IMR-90 (cell line): ENCODE data around the gene ARNT2. TPM values are rescaled to one million over a fixed set of nuclear protein-coding genes. Genes with fewer than 3 reads are reported as not detected.

Experiments used
- ATAC-seq: fragments of 200-7000 bp; cut with Tn5 transposase; 2 replicates; pipeline ENCODE4 v1.9.1; 2020; ENCODE audit warnings: low read depth, mild to moderate bottlenecking, moderate library complexity
- BruUV-seq: library from RNA; stranded (reverse); fragments of 400-500 nt; replicated peaks from 2 replicates; lab custom pipeline; 2021; lab: Mats Ljungman, UMichigan
- CTCF ChIA-PET: fragments of 300-600 bp; formaldehyde crosslinking; extraction: SDS; loops from one replicate; lab custom pipeline; 2021; ENCODE audit warnings: antibody characterized with exemption; lab: Yijun Ruan, JAX
- POLR2A ChIA-PET: fragments of 300-600 bp; sonication (Branson Sonifier 250); formaldehyde crosslinking; loops from one replicate; lab custom pipeline; 2022; ENCODE audit warnings: antibody characterized with exemption; ENCODE audit not compliant: unreplicated experiment; lab: Charles Lee
- DNase-seq: peaks from one replicate; pipeline ENCODE4 v3.0.0; 2013
- H2AFZ ChIP-seq: replicated peaks from 2 replicates; pipeline ENCODE3; 2013; ENCODE audit warnings: low read length, mild to moderate bottlenecking; ENCODE audit not compliant: poor library complexity
- H2AK5ac ChIP-seq: 2 replicates; pipeline ENCODE4 v1.6.1; 2013; ENCODE audit warnings: low read depth, low read length, inconsistent platforms
- H2AK9ac ChIP-seq: replicated peaks from 2 replicates; pipeline ENCODE3; 2013; ENCODE audit warnings: mild to moderate bottlenecking, low read depth, low read length, moderate library complexity; ENCODE audit not compliant: poor library complexity
- H2BK120ac ChIP-seq: 2 replicates; pipeline ENCODE4 v1.6.1; 2013; ENCODE audit warnings: low read depth, low read length, inconsistent platforms
- H2BK15ac ChIP-seq: 3 replicates; pipeline ENCODE4 v1.6.1; 2013; ENCODE audit warnings: low read depth, low read length, inconsistent platforms
- H2BK20ac ChIP-seq: 2 replicates; pipeline ENCODE4 v1.6.1; 2013; ENCODE audit warnings: low read depth, mild to moderate bottlenecking, inconsistent platforms, low read length, moderate library complexity
- H2BK5ac ChIP-seq: 2 replicates; pipeline ENCODE4 v1.6.1; 2013; ENCODE audit warnings: mild to moderate bottlenecking, low read depth, low read length, inconsistent platforms; ENCODE audit not compliant: poor library complexity, severe bottlenecking
- H3K14ac ChIP-seq: replicated peaks from 2 replicates; pipeline ENCODE4 v1.6.1; 2013; ENCODE audit warnings: low read depth, low read length, inconsistent platforms
- H3K18ac ChIP-seq: 2 replicates; pipeline ENCODE4 v1.6.1; 2013; ENCODE audit warnings: low read depth, low read length, control low read depth
- H3K23ac ChIP-seq: 2 replicates; pipeline ENCODE4 v1.6.1; 2013; ENCODE audit warnings: low read depth, low read length, inconsistent platforms
- H3K27ac ChIP-seq: 2 replicates; pipeline ENCODE4 v1.5.1; 2013; ENCODE audit warnings: mild to moderate bottlenecking, control low read depth, low read length; ENCODE audit not compliant: insufficient read depth
- H3K27me3 ChIP-seq: 2 replicates; pipeline ENCODE4 v1.6.1; 2013; ENCODE audit warnings: low read length; ENCODE audit not compliant: control insufficient read depth, insufficient read depth
- H3K36me3 ChIP-seq: 2 replicates; pipeline ENCODE4 v1.6.1; 2013; ENCODE audit warnings: low read length, mixed read lengths; ENCODE audit not compliant: control insufficient read depth, insufficient read depth
- H3K4ac ChIP-seq: 2 replicates; pipeline ENCODE4 v1.6.1; 2013; ENCODE audit warnings: low read depth, low read length, inconsistent platforms
- H3K4me1 ChIP-seq: 2 replicates; pipeline ENCODE4 v1.6.1; 2013; ENCODE audit warnings: low read length, mixed read lengths; ENCODE audit not compliant: control insufficient read depth, insufficient read depth
- H3K4me2 ChIP-seq: 2 replicates; pipeline ENCODE4 v1.6.1; 2013; ENCODE audit warnings: low read depth, mild to moderate bottlenecking, control low read depth, low read length, moderate library complexity
- H3K4me3 ChIP-seq: 2 replicates; pipeline ENCODE4 v1.5.1; 2013; ENCODE audit warnings: low read depth, mild to moderate bottlenecking, control low read depth, low read length, moderate library complexity; ENCODE audit not compliant: insufficient read depth
- H3K56ac ChIP-seq: 2 replicates; pipeline ENCODE4 v1.6.1; 2013; ENCODE audit warnings: low read length, inconsistent platforms; ENCODE audit not compliant: insufficient read depth; ENCODE audit errors: extremely low read depth
- H3K79me1 ChIP-seq, 2 experiments: 2 replicates each; pipeline ENCODE4 v1.6.1; 2013; ENCODE audit warnings: low read length in 2 of 2, inconsistent platforms in 1 of 2, low read depth in 1 of 2
- H3K9ac ChIP-seq: 2 replicates; pipeline ENCODE4 v1.6.1; 2013; ENCODE audit warnings: low read depth, low read length, control low read depth
- H3K9me1 ChIP-seq: 2 replicates; pipeline ENCODE4 v1.6.1; 2013; ENCODE audit warnings: low read length, inconsistent platforms; ENCODE audit not compliant: insufficient read depth
- H3K9me3 ChIP-seq: 2 replicates; pipeline ENCODE4 v1.6.1; 2013; ENCODE audit warnings: low read length; ENCODE audit not compliant: control insufficient read depth, insufficient read depth
- H4K20me1 ChIP-seq: 2 replicates; pipeline ENCODE4 v1.6.1; 2013; ENCODE audit warnings: low read length, inconsistent platforms; ENCODE audit not compliant: insufficient read depth
- H4K5ac ChIP-seq: 2 replicates; pipeline ENCODE4 v1.6.1; 2013; ENCODE audit warnings: mild to moderate bottlenecking, low read depth, low read length, control low read depth
- H4K8ac ChIP-seq, 2 experiments: 2 replicates each; pipeline ENCODE4 v1.6.1; 2013; ENCODE audit warnings: low read depth in 2 of 2, low read length in 2 of 2, control low read depth in 1 of 2, inconsistent platforms in 1 of 2
- H4K91ac ChIP-seq: 2 replicates; pipeline ENCODE4 v1.6.1; 2013; ENCODE audit warnings: low read depth, low read length, inconsistent platforms; ENCODE audit not compliant: insufficient read depth
- BHLHE40 ChIP-seq: fragments of 150-350 bp; IDR thresholded peaks from 2 replicates; pipeline ENCODE4 v1.6.1; 2016; ENCODE audit warnings: mild to moderate bottlenecking, low read depth, low read length
- CHD1 ChIP-seq: IDR thresholded peaks from 2 replicates; pipeline ENCODE4 v1.6.1; 2012; ENCODE audit warnings: low read depth, low read length, improper control_type of control experiment
- FOS ChIP-seq: fragments of 150-350 bp; IDR thresholded peaks from 2 replicates; pipeline ENCODE4 v1.6.1; 2016; ENCODE audit warnings: low read depth, low read length
- MAFK ChIP-seq: IDR thresholded peaks from 2 replicates; pipeline ENCODE4 v1.6.1; 2012; ENCODE audit warnings: low read depth, low read length, improper control_type of control experiment
- RCOR1 ChIP-seq: IDR thresholded peaks from 2 replicates; pipeline ENCODE4 v1.6.1; 2012; ENCODE audit warnings: mild to moderate bottlenecking, low read length, improper control_type of control experiment; ENCODE audit not compliant: insufficient replicate concordance
- WGBS, 2 experiments: methylation state at CpG; one replicate each; pipeline versions ENCODE4 v1.1.5 to v1.1.7; 2013; ENCODE audit warnings: missing lambda C conversion rate in 2 of 2; ENCODE audit not compliant: insufficient read length in 1 of 2; ENCODE audit errors: extremely low coverage in 2 of 2; 5-methylcytosine and 5-hydroxymethylcytosine counted together
- dilution Hi-C: fragments of 300-500 bp; cut with HindIII; formaldehyde crosslinking; loops from one replicate; pipeline ENCODE4 v1.14.3; 2018; ENCODE audit warnings: low sequenced_read_pairs; ENCODE audit not compliant: unreplicated experiment
- in situ Hi-C: fragments of 300-500 bp; cut with MboI; formaldehyde crosslinking; loops from 3 replicates; pipeline ENCODE4 v1.14.3; 2019; ENCODE audit warnings: low sequenced_read_pairs, inconsistent platforms, mixed read lengths
- intact Hi-C: fragments of 100-400 bp; cut with micrococcal nuclease; formaldehyde crosslinking; loops from 2 replicates; pipeline ENCODE4 v1.10.0; 2022
- polyA plus RNA-seq, 3 experiments: library from polyadenylated mRNA; depleted of rRNA; stranded (reverse); fragments of >200 nt; gene quantifications; 2 replicates each; pipeline ENCODE4 v1.2.3, GENCODE V29; 2012; ENCODE audit warnings: low replicate concordance in 1 of 3
- total RNA-seq: library from RNA; depleted of rRNA; stranded (reverse); fragments of >200 nt; gene quantifications from 2 replicates; pipeline ENCODE4 v1.2.3, GENCODE V29; 2012
- TF ChIP-seq, protein P1 (sequence below): fragments of 150-350 bp; IDR thresholded peaks from 2 replicates; pipeline ENCODE4 v1.6.1; 2017; ENCODE audit warnings: mild to moderate bottlenecking, antibody characterized with exemption, low read length, low read depth

The ARNT2 gene
- total and polyA plus RNA-seq, 2 of the 4 experiments (the other 2 are of a cell fraction): 18.2 to 19.0 TPM

DNA sequence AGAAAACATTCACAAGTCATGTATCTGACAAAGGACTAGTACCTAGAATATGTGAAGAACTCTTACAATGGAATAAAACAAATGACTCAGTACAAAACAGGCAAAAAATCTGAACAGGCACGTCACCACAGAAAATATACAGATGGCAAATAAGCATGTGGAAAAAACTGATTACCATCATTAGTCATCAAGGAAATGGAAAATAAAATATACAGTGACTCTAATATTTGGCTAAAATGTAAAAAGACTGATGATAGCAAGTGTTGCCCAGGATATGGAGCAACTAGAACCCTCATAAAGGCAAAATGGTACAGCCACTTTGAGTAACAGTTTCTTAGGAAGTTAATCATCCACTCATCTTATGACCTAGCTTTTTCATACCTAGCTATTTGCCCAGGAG lies 195.2 kb downstream of the ARNT2 start:
- intact Hi-C loops: no loop called here
- H3K4me1 ChIP-seq: peaks cover 16% of the 10 kb centered on the region
- 0 out of 4 replicates have a peak overlapping the region, but pooled peaks of 1 of the 2 experiments have one; percentile 15 for H4K8ac ChIP-seq
- H2BK15ac ChIP-seq: no peak overlapping the region
- peak overlapping the region; percentile 83 for H2BK5ac ChIP-seq
- H3K14ac ChIP-seq: no peak overlapping the region
- no peak overlapping the region for H3K56ac ChIP-seq
- peak; percentile 50; the same call in 1 of the 2 replicates for ATAC-seq
- H4K91ac ChIP-seq: no peak overlapping the region
- BruUV-seq: no TSS peak
- peaks cover 9% of the 10 kb centered on the region for H3K9me3 ChIP-seq
- peaks cover 20% of the 10 kb centered on the region for H3K9me1 ChIP-seq
- dilution Hi-C loops: no loop called here
- peaks cover 11% of the 10 kb centered on the region for H3K36me3 ChIP-seq
- no peaks in the 10 kb centered on the region for H3K27me3 ChIP-seq
- H2AK9ac ChIP-seq: no peak overlapping the region
- TF ChIP-seq, protein P1, sequence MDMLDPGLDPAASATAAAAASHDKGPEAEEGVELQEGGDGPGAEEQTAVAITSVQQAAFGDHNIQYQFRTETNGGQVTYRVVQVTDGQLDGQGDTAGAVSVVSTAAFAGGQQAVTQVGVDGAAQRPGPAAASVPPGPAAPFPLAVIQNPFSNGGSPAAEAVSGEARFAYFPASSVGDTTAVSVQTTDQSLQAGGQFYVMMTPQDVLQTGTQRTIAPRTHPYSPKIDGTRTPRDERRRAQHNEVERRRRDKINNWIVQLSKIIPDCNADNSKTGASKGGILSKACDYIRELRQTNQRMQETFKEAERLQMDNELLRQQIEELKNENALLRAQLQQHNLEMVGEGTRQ: no peak
- TF ChIP-seq CHD1: no peak
- TF ChIP-seq BHLHE40: 0 out of 2 replicates have a peak, but pooled peaks have one; percentile 23
- TF ChIP-seq RCOR1: peak; percentile 33
- TF ChIP-seq MAFK: peak; percentile 12; the same call in 1 of the 2 replicates
- TF ChIP-seq FOS: peak; percentile 47; the same call in 1 of the 2 replicates
- no peak overlapping the region for H2BK20ac ChIP-seq
- peak; percentile 86 for DNase-seq
- H4K20me1 ChIP-seq: no peaks in the 10 kb centered on the region
- ChIA-PET CTCF (no interaction called here), POLR2A (interaction anchor here (0.5 kb wide), 1 partner anchor 94 kb away, joined by 22 read pairs; no protein-coding TSS in a partner anchor)
- H2BK120ac ChIP-seq: no peak overlapping the region; the same call in 1 of the 2 replicates
- WGBS, 2 experiments: no CpG with 5 or more reads among the region's 1 CpG
- no peak overlapping the region; the same call in 1 of the 2 replicates for H3K27ac ChIP-seq
- H3K18ac ChIP-seq: no peak overlapping the region; the same call in 1 of the 2 replicates
- no peak overlapping the region for H2AK5ac ChIP-seq
- H3K4me3 ChIP-seq: no peak overlapping the region
- H3K23ac ChIP-seq: no peak overlapping the region
- no peak overlapping the region for H3K4ac ChIP-seq
- H3K9ac ChIP-seq: no peak overlapping the region
- no peak overlapping the region for H3K4me2 ChIP-seq
- in situ Hi-C loops: no loop called here
- no peak overlapping the region for H2AFZ ChIP-seq
- peaks cover 0 to 8% of the 10 kb centered on the region in 2 experiments; a peak in 1 of 4 replicates for H3K79me1 ChIP-seq
- no peak overlapping the region for H4K5ac ChIP-seq
